Thymus (tissue), 11 donors: ENCODE data around the gene DPYSL4. TPM values are rescaled to one million over a fixed set of nuclear protein-coding genes. Genes with fewer than 3 reads are reported as not detected.
"Not testable (repeated sequence)": the region's sequence is repeated elsewhere in the genome, so short reads cannot be mapped to it uniquely, and the experiment has no call there.

ENCODE experiments used
- DNase-seq, 9 donors: peaks; one replicate each; pipeline ENCODE4 v3.0.0-alpha.2; 2013; ENCODE audit warnings: low spot score in 9 of 9, low read depth in 6 of 9, missing footprints in 1 of 9
- H3K27ac ChIP-seq, 2 donors: one replicate each; pipeline ENCODE4 v1.5.1; 2013; ENCODE audit warnings: control low read depth in 1 of 2, low read depth in 1 of 2, low read length in 1 of 2, mild to moderate bottlenecking in 1 of 2, moderate library complexity in 1 of 2
- H3K27me3 ChIP-seq, 2 donors: one replicate each; pipeline ENCODE4 v1.5.1; 2013; ENCODE audit warnings: low read length in 1 of 2; ENCODE audit not compliant: control insufficient read depth in 2 of 2, insufficient read depth in 1 of 2
- H3K36me3 ChIP-seq, 2 donors: one replicate each; pipeline ENCODE4 v1.5.1; 2013; ENCODE audit warnings: low read length in 1 of 2, mild to moderate bottlenecking in 1 of 2, moderate library complexity in 1 of 2; ENCODE audit not compliant: control insufficient read depth in 2 of 2, insufficient read depth in 2 of 2
- H3K4me1 ChIP-seq, 2 donors: one replicate each; pipeline ENCODE4 v1.5.1; 2013; ENCODE audit warnings: low read length in 2 of 2; ENCODE audit not compliant: control insufficient read depth in 2 of 2, insufficient read depth in 2 of 2
- H3K4me3 ChIP-seq, 2 donors: one replicate each; pipeline ENCODE4 v1.5.1; 2013; ENCODE audit warnings: low read length in 2 of 2, control low read depth in 1 of 2, mild to moderate bottlenecking in 1 of 2
- H3K9me3 ChIP-seq, 2 donors: one replicate each; pipeline ENCODE4 v1.5.1; 2013; ENCODE audit warnings: low read length in 1 of 2, mild to moderate bottlenecking in 1 of 2; ENCODE audit not compliant: control insufficient read depth in 2 of 2, insufficient read depth in 1 of 2
- WGBS: extraction: QIAGEN DNeasy Blood & Tissue Kit; methylation state at CpG from one replicate; pipeline ENCODE4 v1.1.7; 2013; 5-methylcytosine and 5-hydroxymethylcytosine counted together
- polyA plus RNA-seq: library from polyadenylated mRNA; stranded (reverse); fragments of 200-250 nt; gene quantifications from one replicate; pipeline ENCODE4 v1.2.3, GENCODE V29; 2013
- total RNA-seq: library from RNA; stranded (reverse); fragments of 120-200 nt; gene quantifications from one replicate; pipeline ENCODE4 v1.2.4, GENCODE V29; 2013
- donor health status: healthy.

The DPYSL4 gene
- total and polyA plus RNA-seq, 2 donors: 0.28 to 0.89 TPM

- no peaks in the 10 kb centered on the region for H3K27me3 ChIP-seq
- no peak for DNase-seq
- H3K9me3 ChIP-seq: peaks cover 1 to 30% of the 10 kb centered on the region in 2 donors
- H3K4me1 ChIP-seq: peaks cover 3% of the 10 kb centered on the region in 2 donors
- 95% methylated on average over 7 of the region's 7 CpGs for WGBS
- no peak overlapping the region for H3K4me3 ChIP-seq
- no peak overlapping the region for H3K27ac ChIP-seq
- peaks cover 0 to 12% of the 10 kb centered on the region in 2 donors for H3K36me3 ChIP-seq
Measured at GRCh38 chr10:132219486-132219885, 32.7 kb downstream of the DPYSL4 start.

DNA sequence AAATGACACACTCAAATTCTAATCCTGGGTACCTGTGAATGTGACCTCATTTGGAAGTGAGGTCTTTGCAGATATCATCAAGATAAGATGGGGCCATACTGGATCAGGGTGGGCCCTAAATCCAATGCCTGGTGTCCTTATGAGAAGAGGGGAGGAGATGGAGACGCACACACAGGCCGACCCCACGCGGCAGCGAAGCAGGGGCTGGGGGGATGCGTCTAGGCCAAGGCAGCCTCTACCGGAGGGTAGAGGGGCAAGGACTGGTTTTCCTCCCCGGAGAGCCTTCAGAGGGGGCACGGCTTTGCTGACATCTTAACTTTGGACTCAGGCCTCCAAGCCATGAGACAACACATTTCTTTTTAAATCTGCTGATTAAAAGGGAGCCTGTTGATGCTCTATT lies 33.3 kb downstream of the DPYSL4 start:
- WGBS: 97% methylated on average over 9 of the region's 9 CpGs
- H3K9me3 ChIP-seq: peaks cover 1 to 28% of the 10 kb centered on the region in 2 donors
- DNase-seq: no peak

DNA sequence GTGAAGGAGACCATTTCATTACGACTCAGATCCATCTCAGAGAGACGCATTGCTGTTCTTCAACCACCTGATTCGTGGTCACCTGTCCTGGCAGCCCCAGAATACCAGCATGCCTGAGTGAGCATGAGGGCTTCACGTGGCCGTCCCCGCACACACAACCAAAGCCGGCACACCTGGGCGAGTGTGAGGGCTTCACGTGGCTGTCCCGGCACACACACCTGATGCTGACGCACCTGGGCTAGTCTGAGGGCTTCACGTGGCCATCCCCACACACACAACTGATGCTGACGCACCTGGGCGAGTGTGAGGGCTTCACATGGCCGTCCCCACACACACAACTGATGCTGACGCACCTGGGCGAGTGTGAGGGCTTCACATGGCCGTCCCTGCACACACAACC lies 34.2 kb downstream of the DPYSL4 start:
- Histone ChIP-seq H3K9me3 (peaks cover 1 to 21% of the 10 kb centered on the region in 2 donors), H3K36me3 (peaks cover 5 to 12% of the 10 kb centered on the region in 2 donors)
- H3K27me3 ChIP-seq, DNase-seq, H3K4me1 ChIP-seq, H3K27ac ChIP-seq, H3K4me3 ChIP-seq: not testable (repeated sequence)
- WGBS: 94% methylated on average over 18 of the region's 18 CpGs

More for the DNA sequence above, 33.3 kb downstream of the DPYSL4 start:
- no peak overlapping the region for H3K4me3 ChIP-seq
- no peak overlapping the region for H3K27ac ChIP-seq
- peaks cover 3% of the 10 kb centered on the region in 2 donors for H3K4me1 ChIP-seq
- H3K36me3 ChIP-seq: peaks cover 3 to 12% of the 10 kb centered on the region in 2 donors
- no peaks in the 10 kb centered on the region for H3K27me3 ChIP-seq

DNA sequence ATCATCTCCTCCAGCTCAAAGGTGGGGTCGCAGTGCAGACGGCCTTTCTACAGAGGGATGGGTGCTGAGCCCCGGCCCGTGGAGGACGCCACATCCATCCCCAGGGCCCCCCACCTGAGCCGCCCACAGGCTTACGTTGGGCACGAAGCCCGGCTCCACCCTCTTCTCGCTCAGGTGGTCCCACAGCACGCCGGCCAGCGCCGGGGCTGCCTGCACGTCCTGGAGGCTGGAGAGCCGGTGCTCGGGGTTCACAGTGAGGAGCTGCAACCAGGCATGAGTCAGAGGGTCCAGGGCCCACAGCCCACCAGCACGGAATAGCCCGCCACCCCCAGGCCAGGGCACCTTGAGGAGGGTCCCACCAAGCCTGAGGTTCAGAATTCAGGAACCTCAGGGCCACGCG lies 36.0 kb downstream of the DPYSL4 start:
- Histone ChIP-seq H3K4me1 (peaks cover 3% of the 10 kb centered on the region in 2 donors), H3K36me3 (peaks cover 6 to 12% of the 10 kb centered on the region in 2 donors), H3K4me3 (no peak overlapping the region), H3K27ac (no peak overlapping the region), H3K9me3 (peaks cover 0 to 9% of the 10 kb centered on the region in 2 donors), H3K27me3 (no peaks in the 10 kb centered on the region)
- DNase-seq: no peak
- WGBS: 87% methylated on average over 21 of the region's 21 CpGs

DNA sequence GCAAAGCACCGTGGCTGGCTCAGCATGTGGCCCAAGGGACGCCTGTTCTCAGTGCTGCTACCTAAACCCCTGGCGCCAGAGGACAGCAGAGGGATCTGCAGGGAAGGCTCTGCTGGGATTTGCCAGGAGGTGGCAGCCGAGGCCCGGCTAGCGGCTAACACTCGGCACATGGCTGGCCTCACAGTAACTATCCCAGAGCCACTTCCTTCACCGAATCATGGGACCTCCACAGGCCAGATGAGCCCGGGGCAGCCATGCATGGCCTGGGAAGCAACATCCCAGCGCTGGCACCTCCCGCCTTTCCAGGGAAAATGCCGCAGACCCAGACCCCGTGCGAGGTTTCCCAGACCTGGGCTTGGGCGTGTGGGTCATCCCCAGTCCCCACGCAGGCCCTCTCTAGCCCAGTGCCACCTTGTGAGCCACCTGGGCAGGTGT lies 36.4 kb downstream of the DPYSL4 start:
- Histone ChIP-seq H3K4me3 (no peak overlapping the region), H3K4me1 (peaks cover 3% of the 10 kb centered on the region in 2 donors), H3K27me3 (no peaks in the 10 kb centered on the region), H3K27ac (no peak overlapping the region), H3K36me3 (peaks cover 6 to 12% of the 10 kb centered on the region in 2 donors), H3K9me3 (peaks cover 0 to 5% of the 10 kb centered on the region in 2 donors)
- peak in 8 of 9 donors; percentile 22 to 72 (median 38) for DNase-seq
- 48% methylated on average over 16 of the region's 16 CpGs for WGBS

DNA sequence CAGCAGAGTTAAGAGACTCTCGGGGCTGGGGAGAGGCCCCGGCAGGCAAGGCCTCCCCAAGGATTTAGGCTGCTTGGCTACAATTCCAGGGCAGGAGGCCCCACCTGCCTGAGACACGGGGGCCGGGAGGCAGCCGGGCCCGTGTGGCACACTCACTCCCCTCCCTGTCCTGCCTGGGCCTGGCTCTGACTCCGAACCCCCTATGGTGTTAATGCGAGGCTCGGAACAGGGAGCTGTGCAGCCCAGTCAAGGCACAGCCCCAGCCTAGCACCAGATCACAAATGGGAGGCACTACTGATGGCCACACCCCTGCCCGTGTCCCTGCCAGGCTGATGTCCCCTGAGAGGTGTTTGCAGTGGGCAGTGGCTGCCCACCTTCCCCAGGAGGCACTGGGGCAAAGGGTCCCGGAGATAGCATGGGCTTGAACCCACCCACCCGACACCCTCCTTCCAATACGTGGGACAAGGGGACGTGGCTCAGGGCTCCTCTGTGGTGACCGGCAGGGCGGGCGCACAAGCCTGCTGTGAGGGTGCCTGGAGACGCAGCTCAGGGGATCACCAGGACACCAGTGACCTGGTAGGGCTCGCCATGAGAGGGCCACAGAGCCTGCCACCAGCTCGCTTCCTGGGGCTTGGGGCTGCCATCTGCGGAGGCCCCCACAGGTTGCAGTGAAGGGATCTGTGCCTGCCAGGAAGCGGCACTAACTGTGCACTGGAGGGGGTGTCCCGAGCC lies 37.0 kb downstream of the DPYSL4 start:
- Histone ChIP-seq H3K9me3 (peaks cover 0 to 4% of the 10 kb centered on the region in 2 donors), H3K4me3 (no peak overlapping the region), H3K27ac (no peak overlapping the region), H3K36me3 (peaks cover 6 to 12% of the 10 kb centered on the region in 2 donors), H3K4me1 (peaks cover 3% of the 10 kb centered on the region in 2 donors), H3K27me3 (no peaks in the 10 kb centered on the region)
- no peak for DNase-seq
- 97% methylated on average over 23 of the region's 23 CpGs for WGBS

DNA sequence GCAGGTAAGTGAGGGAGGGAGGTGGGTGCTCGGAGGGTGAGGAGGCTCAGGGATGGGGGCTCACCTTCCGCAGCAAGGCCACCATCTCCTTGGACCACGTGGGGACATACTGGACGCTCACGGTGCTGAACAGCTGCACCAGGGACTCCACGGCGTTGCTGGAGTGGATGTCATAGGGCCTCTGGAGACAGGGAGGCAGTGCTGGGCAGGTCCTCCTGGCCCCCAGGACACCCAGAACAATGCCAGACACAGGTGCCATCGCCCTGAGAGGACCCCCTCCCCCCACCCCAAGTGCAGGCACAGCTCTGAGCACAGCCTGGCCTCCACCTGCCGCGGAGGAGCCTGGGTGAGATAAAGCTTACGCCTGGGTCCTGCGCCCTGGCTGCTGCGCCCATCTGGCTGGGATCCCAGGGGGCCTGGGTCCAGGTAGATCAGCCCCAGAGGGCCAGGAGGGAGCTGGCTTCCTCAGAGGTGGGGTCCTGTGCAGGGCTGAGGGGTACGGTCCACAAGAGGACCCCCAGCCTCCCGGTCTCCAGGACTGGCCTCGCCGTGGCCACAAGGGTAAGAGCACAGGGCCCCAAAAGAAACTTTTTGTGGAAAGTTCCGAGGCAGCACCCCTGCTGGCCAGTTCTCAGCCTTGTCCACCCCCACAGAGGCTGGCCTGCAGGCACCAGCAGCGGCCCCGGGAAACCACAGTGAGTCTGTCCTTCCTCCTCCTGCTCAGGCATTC lies 37.8 kb downstream of the DPYSL4 start:
- no peak for DNase-seq
- 94% methylated on average over 20 of the region's 20 CpGs for WGBS
- H3K4me1 ChIP-seq: peaks cover 3 to 7% of the 10 kb centered on the region in 2 donors
- H3K4me3 ChIP-seq: no peak overlapping the region
- H3K9me3 ChIP-seq: peaks cover 0 to 3% of the 10 kb centered on the region in 2 donors
- H3K27ac ChIP-seq: no peak overlapping the region
- peaks cover 6 to 12% of the 10 kb centered on the region in 2 donors for H3K36me3 ChIP-seq
- H3K27me3 ChIP-seq: no peaks in the 10 kb centered on the region

GRCh38 chr10:132225073-132225848 lies 38.5 kb downstream of the DPYSL4 start:
- Histone ChIP-seq H3K36me3 (peaks cover 6 to 12% of the 10 kb centered on the region in 2 donors), H3K9me3 (peaks cover 0 to 3% of the 10 kb centered on the region in 2 donors), H3K4me1 (peaks cover 3 to 15% of the 10 kb centered on the region in 2 donors), H3K27ac (no peak overlapping the region), H3K27me3 (no peaks in the 10 kb centered on the region), H3K4me3 (no peak overlapping the region)
- 97% methylated on average over 25 of the region's 25 CpGs for WGBS
- DNase-seq: no peak
